ENCODE measurements around the gene GAK.
"Not testable (repeated sequence)": the region's sequence is repeated elsewhere in the genome, so short reads cannot be mapped to it uniquely, and the experiment has no call there.

Gene GAK

GRCh38 chr4:931960-932712 lies at the start of gene GAK, which contains the start of gene TMEM175:
GAK (minus strand) TSS chr4:932316; CDS start chr4:932187, 129 bp downstream.
TMEM175 (plus strand) TSS chr4:932460; CDS start chr4:947740, 15,280 bp downstream.
- no peaks in the 10 kb centered on the region for H3K36me3 Mint-ChIP-seq
- no peaks in the 10 kb centered on the region for H3K27me3 Mint-ChIP-seq
- H3K27ac Mint-ChIP-seq, result peak within 1 kb of the TSS; percentile 95
- H3K4me1 Mint-ChIP-seq, result peaks cover 74% of the 10 kb centered on the region
- ATAC-seq, result peak; percentile 98
- peak within 1 kb of the TSS; percentile 83 for H3K4me3 Mint-ChIP-seq
- H3K9me3 Mint-ChIP-seq, result no peaks in the 10 kb centered on the region

- H3K4me3 Mint-ChIP-seq, result no peak overlapping the region
- H3K9me3 Mint-ChIP-seq, result no peaks in the 10 kb centered on the region
- H3K36me3 Mint-ChIP-seq, result no peaks in the 10 kb centered on the region
- ATAC-seq, result no peak
- no peaks in the 10 kb centered on the region for H3K4me1 Mint-ChIP-seq
- no peaks in the 10 kb centered on the region for H3K27me3 Mint-ChIP-seq
- H3K27ac Mint-ChIP-seq, result no peak overlapping the region
These were observed 47.0 kb upstream of the GAK start for GRCh38 chr4:978957-979701.

- H3K4me1 Mint-ChIP-seq, result peaks cover 13% of the 10 kb centered on the region
- not testable (repeated sequence) for H3K36me3 Mint-ChIP-seq, H3K9me3 Mint-ChIP-seq, H3K27me3 Mint-ChIP-seq, ATAC-seq, H3K27ac Mint-ChIP-seq, H3K4me3 Mint-ChIP-seq
These were observed 43.9 kb upstream of the GAK start for GRCh38 chr4:976016-976415.

- Mint-ChIP-seq H3K4me3 (no peak overlapping the region), H3K4me1 (peaks cover 13% of the 10 kb centered on the region), H3K36me3 (no peaks in the 10 kb centered on the region), H3K27ac (no peak overlapping the region), H3K9me3 (no peaks in the 10 kb centered on the region), H3K27me3 (no peaks in the 10 kb centered on the region)
- no peak for ATAC-seq
These were observed 42.6 kb upstream of the GAK start for GRCh38 chr4:974668-975067.

GRCh38 chr4:973431-974397 lies 41.6 kb upstream of the GAK start, which contains the start of gene DGKQ:
DGKQ (minus strand) TSS chr4:973569; CDS start chr4:973482, 87 bp downstream.
- ATAC-seq, result peak; percentile 93
- Mint-ChIP-seq H3K27me3 (no peaks in the 10 kb centered on the region), H3K36me3 (no peaks in the 10 kb centered on the region), H3K27ac (no peak within 1 kb of the TSS), H3K9me3 (no peaks in the 10 kb centered on the region), H3K4me1 (peaks cover 19% of the 10 kb centered on the region), H3K4me3 (peak within 1 kb of the TSS; percentile 71)

GRCh38 chr4:972651-973424 lies 40.7 kb upstream of the GAK start:
- Mint-ChIP-seq H3K9me3 (no peaks in the 10 kb centered on the region), H3K4me3 (peak overlapping the region; percentile 71), H3K27me3 (no peaks in the 10 kb centered on the region), H3K4me1 (peaks cover 21% of the 10 kb centered on the region), H3K27ac (no peak overlapping the region), H3K36me3 (no peaks in the 10 kb centered on the region)
- ATAC-seq, result peak; percentile 58

GRCh38 chr4:971666-972500 lies 39.8 kb upstream of the GAK start:
- peak overlapping the region; percentile 71 for H3K4me3 Mint-ChIP-seq
- H3K27ac Mint-ChIP-seq, result no peak overlapping the region
- no peak for ATAC-seq
- H3K9me3 Mint-ChIP-seq, result no peaks in the 10 kb centered on the region
- H3K36me3 Mint-ChIP-seq, result no peaks in the 10 kb centered on the region
- no peaks in the 10 kb centered on the region for H3K27me3 Mint-ChIP-seq
- H3K4me1 Mint-ChIP-seq, result peaks cover 21% of the 10 kb centered on the region

GRCh38 chr4:970854-971520 lies 38.9 kb upstream of the GAK start:
- Mint-ChIP-seq H3K9me3 (no peaks in the 10 kb centered on the region), H3K27ac (no peak overlapping the region), H3K4me1 (peaks cover 21% of the 10 kb centered on the region), H3K36me3 (peaks cover under 1% of the 10 kb centered on the region), H3K4me3 (peak overlapping the region; percentile 36), H3K27me3 (no peaks in the 10 kb centered on the region)
- no peak for ATAC-seq

GRCh38 chr4:970046-970745 lies 38.1 kb upstream of the GAK start:
- H3K9me3 Mint-ChIP-seq, result no peaks in the 10 kb centered on the region
- H3K4me1 Mint-ChIP-seq, result peaks cover 21% of the 10 kb centered on the region
- no peak for ATAC-seq
- H3K27ac Mint-ChIP-seq, result no peak overlapping the region
- peaks cover 4% of the 10 kb centered on the region for H3K36me3 Mint-ChIP-seq
- H3K4me3 Mint-ChIP-seq, result no peak overlapping the region
- H3K27me3 Mint-ChIP-seq, result no peaks in the 10 kb centered on the region

- Mint-ChIP-seq H3K27me3 (no peaks in the 10 kb centered on the region), H3K4me1 (peaks cover 21% of the 10 kb centered on the region), H3K36me3 (peaks cover 4% of the 10 kb centered on the region), H3K4me3 (peak overlapping the region; percentile 29), H3K27ac (no peak overlapping the region), H3K9me3 (no peaks in the 10 kb centered on the region)
- ATAC-seq, result no peak
These were observed 36.7 kb upstream of the GAK start for GRCh38 chr4:968621-969394.

- peak overlapping the region; percentile 29 for H3K4me3 Mint-ChIP-seq
- no peaks in the 10 kb centered on the region for H3K9me3 Mint-ChIP-seq
- no peak for ATAC-seq
- H3K4me1 Mint-ChIP-seq, result peaks cover 21% of the 10 kb centered on the region
- H3K36me3 Mint-ChIP-seq, result peaks cover 4% of the 10 kb centered on the region
- H3K27me3 Mint-ChIP-seq, result no peaks in the 10 kb centered on the region
- no peak overlapping the region for H3K27ac Mint-ChIP-seq
These were observed 36.1 kb upstream of the GAK start for GRCh38 chr4:968221-968620.
